K562 (cell line): ENCODE results near the gene GNG11. TPM values are rescaled to one million over a fixed set of nuclear protein-coding genes. Genes with fewer than 3 reads are reported as not detected.

Experiments
- CREBBP ChIP-seq: IDR thresholded peaks from one replicate; pipeline ENCODE4 v1.6.1; 2012; ENCODE audit warnings: low read depth, mild to moderate bottlenecking, control low read depth, inconsistent platforms, low read length
- CTCFL ChIP-seq: IDR thresholded peaks from 2 replicates; pipeline ENCODE4 v1.6.1; 2011; ENCODE audit warnings: borderline replicate concordance, low read depth, mild to moderate bottlenecking, moderate library complexity, low read length; ENCODE audit not compliant: insufficient read depth, poor library complexity, severe bottlenecking
- E2F4 ChIP-seq: sonication (generic); formaldehyde crosslinking; IDR thresholded peaks from 2 replicates; pipeline ENCODE4 v1.8.0; 2022; ENCODE audit warnings: mild to moderate bottlenecking, low read depth, missing genetic modification reagents
- E4F1 ChIP-seq: fragments of 250-450 bp; sonication (Bioruptor Pico); IDR thresholded peaks from 2 replicates; pipeline ENCODE4 v1.5.0; 2021; ENCODE audit warnings: mild to moderate bottlenecking, borderline replicate concordance
- ELF4 ChIP-seq: fragments of 450-650 bp; formaldehyde crosslinking; IDR thresholded peaks from 2 replicates; pipeline ENCODE4 v1.4.0; 2022; ENCODE audit warnings: missing genetic modification characterization
- IRF2 ChIP-seq: sonication (generic); formaldehyde crosslinking; IDR thresholded peaks from 2 replicates; pipeline ENCODE4 v1.8.1; 2022; ENCODE audit warnings: mild to moderate bottlenecking, missing genetic modification reagents
- L3MBTL2 ChIP-seq: fragments of 450-650 bp; IDR thresholded peaks from 2 replicates; pipeline ENCODE4 v1.6.1; 2016; ENCODE audit warnings: mild to moderate bottlenecking, moderate library complexity
- NFIC ChIP-seq: fragments of 450-650 bp; IDR thresholded peaks from 2 replicates; pipeline ENCODE4 v1.6.1; 2017; ENCODE audit warnings: mild to moderate bottlenecking, inconsistent platforms
- NR0B1 ChIP-seq: fragments of 450-650 bp; IDR thresholded peaks from one replicate; pipeline ENCODE4 v1.6.1; 2018; ENCODE audit warnings: mild to moderate bottlenecking, moderate library complexity; ENCODE audit not compliant: partially characterized antibody
- NRF1 ChIP-seq, 2 experiments: fragments of 450-650 bp; IDR thresholded peaks in 1 of 2; conservative IDR thresholded peaks in 1 of 2; 2 replicates each; pipeline ENCODE4 v1.6.1; 2014; ENCODE audit warnings: mild to moderate bottlenecking in 2 of 2
- PHB2 ChIP-seq: fragments of 450-650 bp; IDR thresholded peaks from 2 replicates; pipeline ENCODE4 v1.6.1; 2017; ENCODE audit warnings: low read depth
- RBM39 ChIP-seq: fragments of 200-400 bp; formaldehyde crosslinking; optimal IDR thresholded peaks from 2 replicates; pipeline ENCODE3; 2018; ENCODE audit warnings: low read depth, low read length
- ZC3H4 ChIP-seq: sonication (generic); formaldehyde crosslinking; IDR thresholded peaks from 2 replicates; pipeline ENCODE4 v1.9.0; 2021; ENCODE audit warnings: missing genetic modification reagents, borderline replicate concordance
- ZNF280B ChIP-seq: fragments of 250-450 bp; sonication (Bioruptor Pico); IDR thresholded peaks from 2 replicates; pipeline ENCODE4 v1.5.1; 2021; ENCODE audit warnings: mild to moderate bottlenecking
- ZNF347 ChIP-seq: fragments of 450-650 bp; formaldehyde crosslinking; IDR thresholded peaks from 2 replicates; pipeline ENCODE4 v1.4.0; 2020; ENCODE audit warnings: low read depth, mild to moderate bottlenecking, moderate library complexity
- ZNF449 ChIP-seq: fragments of 250-450 bp; sonication (Bioruptor Pico); IDR thresholded peaks from 2 replicates; pipeline ENCODE4 v1.8.0; 2022; ENCODE audit warnings: moderate library complexity, mild to moderate bottlenecking, inconsistent platforms
- ZNF785 ChIP-seq: fragments of 250-450 bp; sonication (Bioruptor Pico); IDR thresholded peaks from 2 replicates; pipeline ENCODE4 v1.4.0; 2020; ENCODE audit warnings: mild to moderate bottlenecking
- polyA plus RNA-seq, 8 experiments: library from polyadenylated mRNA; depleted of rRNA in 4 of 8; stranded (reverse) in 5 of 8; unstranded in 3 of 8; fragments of >200 nt; fragmentation: Nextera tagmentation in 2 of 8; fragmentation: Illumina TruSeq in 1 of 8; extraction: Ambion mirVana in 2 of 8; extraction: Trizol in 1 of 8; gene quantifications; 2 replicates each; pipeline versions ENCODE4 v1.2.1 to v1.2.3, GENCODE V29; 2011 to 2014; ENCODE audit warnings: inconsistent platforms in 1 of 8, missing spikeins in 1 of 8
- total RNA-seq, 7 experiments: library from RNA; depleted of rRNA in 6 of 7; stranded (reverse); fragments of >200 nt in 6 of 7; fragmentation: Illumina TruSeq in 2 of 7; extraction: Trizol in 2 of 7; gene quantifications; 2 replicates each; pipeline versions ENCODE4 v1.2.1 to v1.2.3, GENCODE V29; 2011 to 2021; ENCODE audit warnings: low replicate concordance in 1 of 7

The GNG11 gene
- total and polyA plus RNA-seq, 9 of the 15 experiments (the other 6 are each of a cell fraction or from before 2014, with no cell fraction given): 0.06 TPM; not detected in 8

- TF ChIP-seq E2F4 (CRISPR knock-in tag) (no peak), ZC3H4 (CRISPR knock-in tag) (no peak), CTCFL (no peak), CREBBP (no peak), ELF4 (CRISPR knock-in tag) (0 out of 2 replicates have a peak, but pooled peaks have one; percentile 18), ZNF347 (CRISPR knock-in tag) (no peak), ZNF280B (CRISPR knock-in tag) (no peak), RBM39 (no peak), IRF2 (CRISPR knock-in tag) (no peak), ZNF785 (CRISPR knock-in tag) (no peak), NRF1 (conservative IDR thresholded peaks at IDR 0.05 in 1 of 2, IDR thresholded peaks at IDR 0.05 in 1 of 2) (no peak), PHB2 (no peak), ZNF449 (no peak), NR0B1 (no peak), L3MBTL2 (0 out of 2 replicates have a peak, but pooled peaks have one; percentile 23), NFIC (peak; percentile 37; the same call in 1 of the 2 replicates), E4F1 (CRISPR knock-in tag) (no peak)
Measured at GRCh38 chr7:93945756-93946535, 24.4 kb downstream of the GNG11 start (continued).
